Transverse colon (tissue), 4 donors: ENCODE measurements around the gene PLA2G7. TPM values are rescaled to one million over a fixed set of nuclear protein-coding genes. Genes with fewer than 3 reads are reported as not detected.
A peak's percentile ranks its signal among the peaks of the same experiment; 100 is the strongest.
"Not testable (repeated sequence)": the region's sequence is repeated elsewhere in the genome, so short reads cannot be mapped to it uniquely, and the experiment has no call there.

Source experiments
- DNase-seq: peaks from one replicate; pipeline ENCODE4 v3.0.0-alpha.2; 2019
- H3K27ac ChIP-seq, 4 donors: fragments of 200-600 bp; sonication (generic); 2 replicates each; pipeline ENCODE4 v1.5.1; 2016 to 2018; ENCODE audit warnings: inconsistent platforms in 4 of 4
- H3K27me3 ChIP-seq: fragments of 200-600 bp; sonication (generic); 2 replicates; pipeline ENCODE4 v1.5.1; 2017; ENCODE audit warnings: inconsistent platforms
- H3K36me3 ChIP-seq, 4 donors: fragments of 200-600 bp; sonication (generic); 2 replicates each; pipeline ENCODE4 v1.5.1; 2017 to 2019; ENCODE audit warnings: inconsistent platforms in 4 of 4
- H3K4me1 ChIP-seq, 4 donors: fragments of 200-600 bp; sonication (generic); 2 replicates each; pipeline ENCODE4 v1.5.1; 2017 to 2020; ENCODE audit warnings: inconsistent platforms in 4 of 4
- H3K4me3 ChIP-seq, 4 donors: fragments of 200-600 bp; sonication (generic); 1 replicate in 1 of 4; 2 replicates in 3 of 4; pipeline versions ENCODE4 v1.5.1 to v1.6.1; 2017 to 2019; ENCODE audit warnings: inconsistent platforms in 4 of 4
- H3K9me3 ChIP-seq, 2 donors: fragments of 200-600 bp; sonication (generic); 2 replicates each; pipeline ENCODE4 v1.5.1; 2017 to 2019; ENCODE audit warnings: inconsistent platforms in 2 of 2
- EP300 ChIP-seq: sonication (generic); formaldehyde crosslinking; IDR thresholded peaks from one replicate; pipeline ENCODE4 v1.6.1; 2017; ENCODE audit warnings: antibody characterized with exemption, low read depth
- POLR2A ChIP-seq: fragments of 450-650 bp; IDR thresholded peaks from one replicate; pipeline ENCODE4 v1.6.1; 2016; ENCODE audit warnings: antibody characterized with exemption, mild to moderate bottlenecking, moderate library complexity
- POLR2AphosphoS5 ChIP-seq, 3 donors: sonication (generic); formaldehyde crosslinking; IDR thresholded peaks; one replicate each; pipeline ENCODE4 v1.6.1; 2016; ENCODE audit warnings: antibody characterized with exemption in 3 of 3
- WGBS, 2 donors: methylation state at CpG; one replicate each; pipeline ENCODE4 v1.1.5; 2018; ENCODE audit warnings: low coverage in 1 of 2; 5-methylcytosine and 5-hydroxymethylcytosine counted together
- in situ Hi-C, 4 donors: fragments of 200-750 bp; cut with MboI; loops; one replicate each; pipeline versions ENCODE4 v1.15.0 to v1.15.1; 2017; ENCODE audit warnings: low sequenced_read_pairs in 3 of 4, low pct_ligation_motif_present in 1 of 4, low pct_unique_long_range_greater_than_20kb in 1 of 4
- intact Hi-C: fragments of 100-400 bp; cut with DNase I; formaldehyde crosslinking; loops from one replicate; pipeline ENCODE4 v1.15.1; 2023; ENCODE audit warnings: low total_unique reads
- total RNA-seq, 4 donors: library from RNA; depleted of rRNA; stranded (reverse); fragments of >200 nt; gene quantifications; one replicate each; pipeline ENCODE4 v1.1.0, GENCODE V29; 2016
- TF ChIP-seq, protein P1 (sequence below), 5 experiments: fragments of 200-600 bp in 3 of 5; fragments of 450-650 bp in 2 of 5; sonication (generic) in 3 of 5; IDR thresholded peaks; 1 replicate in 2 of 5; 2 replicates in 3 of 5; pipeline ENCODE4 v1.5.1; 2016 to 2017; ENCODE audit warnings: antibody characterized with exemption in 5 of 5, inconsistent platforms in 3 of 5, mild to moderate bottlenecking in 2 of 5, moderate library complexity in 1 of 5

Gene PLA2G7
- total RNA-seq, 4 donors from 2014 or later, result 0.14 to 3.0 (median 1.4) TPM; not detected in 1

DNA sequence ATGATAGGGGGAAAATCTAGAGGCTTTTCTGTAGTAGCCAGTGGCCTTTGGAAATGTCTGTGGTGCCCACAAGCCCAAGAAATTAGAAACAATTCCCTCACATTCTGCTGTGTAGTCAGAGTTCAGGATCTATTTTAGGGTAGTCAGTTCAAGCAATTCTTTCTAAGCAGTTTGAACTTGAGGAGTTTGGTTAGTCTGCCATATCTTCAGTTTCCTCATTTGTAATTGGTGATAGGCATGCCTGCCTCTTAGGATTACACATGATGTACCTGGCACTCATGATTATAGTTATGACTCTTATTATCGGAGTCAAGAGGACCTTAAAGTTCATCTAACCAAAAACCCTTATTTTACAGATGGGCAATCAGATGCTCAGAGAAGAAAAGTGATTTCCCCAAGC lies 36.8 kb upstream of the PLA2G7 start:
- H3K4me3 ChIP-seq, result no peak overlapping the region
- intact Hi-C loops, result no loop called here
- H3K27ac ChIP-seq, result peak overlapping the region; percentile 8 to 44 (median 22)
- no peak for TF ChIP-seq EP300
- no peak for TF ChIP-seq POLR2A
- TF ChIP-seq, protein P1, sequence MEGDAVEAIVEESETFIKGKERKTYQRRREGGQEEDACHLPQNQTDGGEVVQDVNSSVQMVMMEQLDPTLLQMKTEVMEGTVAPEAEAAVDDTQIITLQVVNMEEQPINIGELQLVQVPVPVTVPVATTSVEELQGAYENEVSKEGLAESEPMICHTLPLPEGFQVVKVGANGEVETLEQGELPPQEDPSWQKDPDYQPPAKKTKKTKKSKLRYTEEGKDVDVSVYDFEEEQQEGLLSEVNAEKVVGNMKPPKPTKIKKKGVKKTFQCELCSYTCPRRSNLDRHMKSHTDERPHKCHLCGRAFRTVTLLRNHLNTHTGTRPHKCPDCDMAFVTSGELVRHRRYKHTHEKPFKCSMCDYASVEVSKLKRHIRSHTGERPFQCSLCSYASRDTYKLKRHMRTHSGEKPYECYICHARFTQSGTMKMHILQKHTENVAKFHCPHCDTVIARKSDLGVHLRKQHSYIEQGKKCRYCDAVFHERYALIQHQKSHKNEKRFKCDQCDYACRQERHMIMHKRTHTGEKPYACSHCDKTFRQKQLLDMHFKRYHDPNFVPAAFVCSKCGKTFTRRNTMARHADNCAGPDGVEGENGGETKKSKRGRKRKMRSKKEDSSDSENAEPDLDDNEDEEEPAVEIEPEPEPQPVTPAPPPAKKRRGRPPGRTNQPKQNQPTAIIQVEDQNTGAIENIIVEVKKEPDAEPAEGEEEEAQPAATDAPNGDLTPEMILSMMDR (IDR thresholded peaks at IDR 0.05), result no peak
- TF ChIP-seq POLR2AphosphoS5 (IDR thresholded peaks at IDR 0.05), result no peak
- in situ Hi-C loops, result no loop called here
- no peaks in the 10 kb centered on the region for H3K36me3 ChIP-seq
- no peaks in the 10 kb centered on the region for H3K27me3 ChIP-seq
- H3K4me1 ChIP-seq, result no peaks in the 10 kb centered on the region
- WGBS, 2 donors, result 87% methylated on average over 1 of the region's 1 CpG; no CpG with 5 or more reads in 1 of the 2 donors
- no peak for DNase-seq
- H3K9me3 ChIP-seq, result peaks cover 0 to 3% of the 10 kb centered on the region in 2 donors

DNA sequence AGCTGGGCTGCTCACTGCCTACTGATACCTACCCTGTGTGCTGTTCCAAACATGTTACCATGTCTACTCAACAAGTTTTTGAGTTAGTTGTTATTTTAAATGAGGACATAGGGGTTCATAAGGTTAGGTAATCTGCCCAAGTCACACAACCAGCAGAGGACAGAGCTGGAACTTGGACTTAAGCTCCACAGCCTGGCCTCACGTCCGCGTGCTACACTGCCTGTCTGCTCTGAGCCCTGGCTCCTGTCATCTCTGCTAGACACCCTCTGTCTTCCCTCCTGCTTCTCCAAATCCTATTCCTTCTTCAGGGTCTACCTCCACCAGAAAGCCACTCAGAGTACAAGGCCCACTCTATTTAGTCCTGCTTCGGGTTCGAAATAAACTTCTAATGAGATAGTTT lies 29.8 kb upstream of the PLA2G7 start:
- intact Hi-C loops, result no loop called here
- DNase-seq, result no peak
- Histone ChIP-seq H3K27ac (no peak overlapping the region), H3K36me3 (no peaks in the 10 kb centered on the region), H3K9me3 (peaks cover 0 to 4% of the 10 kb centered on the region in 2 donors), H3K4me1 (no peaks in the 10 kb centered on the region), H3K27me3 (no peaks in the 10 kb centered on the region), H3K4me3 (no peak overlapping the region)
- WGBS, 2 donors, result 88 to 96% methylated on average over 2 to 5 of the region's 5 CpGs
- in situ Hi-C loops, result no loop called here
- no peak for TF ChIP-seq POLR2A
- TF ChIP-seq, protein P1 (IDR thresholded peaks at IDR 0.05), result no peak
- no peak for TF ChIP-seq EP300
- no peak for TF ChIP-seq POLR2AphosphoS5 (IDR thresholded peaks at IDR 0.05)

DNA sequence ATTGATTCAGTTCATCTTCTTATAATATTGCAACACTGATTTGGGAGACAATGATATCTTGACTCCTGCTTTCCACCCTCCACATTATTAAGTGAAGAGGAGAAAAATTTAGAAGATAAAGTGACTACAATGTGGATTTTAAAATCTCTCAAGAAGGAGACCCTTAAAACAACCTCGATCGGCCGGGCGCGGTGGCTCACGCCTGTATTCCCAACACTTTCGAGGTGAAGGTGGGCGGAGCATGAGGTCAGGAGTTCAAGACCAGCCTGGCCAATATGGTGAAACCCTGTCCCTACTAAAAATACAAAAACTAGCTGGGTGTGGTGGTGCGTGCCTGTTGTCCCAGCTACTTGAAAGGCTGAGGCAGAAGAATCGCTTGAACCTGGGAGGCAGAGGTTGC lies 29.1 kb upstream of the PLA2G7 start:
- in situ Hi-C loops, H3K27ac ChIP-seq, intact Hi-C loops, H3K27me3 ChIP-seq, H3K4me3 ChIP-seq, H3K4me1 ChIP-seq, H3K36me3 ChIP-seq, DNase-seq, H3K9me3 ChIP-seq: not testable (repeated sequence)
- 86 to 93% methylated on average over 4 to 10 of the region's 10 CpGs for WGBS, 2 donors

DNA sequence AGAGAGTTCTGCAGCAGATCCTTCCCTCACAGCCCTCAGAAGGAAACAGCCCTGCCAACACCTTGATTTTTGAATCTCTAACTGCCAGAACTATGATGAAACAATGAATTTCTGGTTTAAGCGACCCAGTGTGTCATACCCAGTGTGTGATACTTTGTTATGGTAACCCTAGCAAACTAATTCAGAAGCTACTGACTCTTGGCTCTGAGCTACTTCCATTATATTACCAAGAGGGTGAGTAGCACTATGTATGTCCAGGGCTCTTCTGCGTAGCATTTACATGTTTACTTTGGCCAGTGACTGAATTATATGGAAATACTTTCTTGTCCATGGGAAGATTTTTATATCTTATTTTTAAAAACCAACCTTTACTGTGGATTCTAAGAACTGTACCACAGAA lies 28.3 kb upstream of the PLA2G7 start:
- H3K4me1 ChIP-seq, result no peaks in the 10 kb centered on the region
- no peak overlapping the region for H3K27ac ChIP-seq
- TF ChIP-seq POLR2AphosphoS5 (IDR thresholded peaks at IDR 0.05) (no peak), EP300 (no peak), POLR2A (no peak)
- TF ChIP-seq, protein P1 (IDR thresholded peaks at IDR 0.05), result no peak
- intact Hi-C loops (no loop called here), in situ Hi-C loops (no loop called here)
- no peak overlapping the region for H3K4me3 ChIP-seq
- no peak for DNase-seq
- H3K9me3 ChIP-seq, result peaks cover 0 to 4% of the 10 kb centered on the region in 2 donors
- 78 to 82% methylated on average over 2 of the region's 2 CpGs for WGBS, 2 donors
- H3K27me3 ChIP-seq, result no peaks in the 10 kb centered on the region
- H3K36me3 ChIP-seq, result no peaks in the 10 kb centered on the region

DNA sequence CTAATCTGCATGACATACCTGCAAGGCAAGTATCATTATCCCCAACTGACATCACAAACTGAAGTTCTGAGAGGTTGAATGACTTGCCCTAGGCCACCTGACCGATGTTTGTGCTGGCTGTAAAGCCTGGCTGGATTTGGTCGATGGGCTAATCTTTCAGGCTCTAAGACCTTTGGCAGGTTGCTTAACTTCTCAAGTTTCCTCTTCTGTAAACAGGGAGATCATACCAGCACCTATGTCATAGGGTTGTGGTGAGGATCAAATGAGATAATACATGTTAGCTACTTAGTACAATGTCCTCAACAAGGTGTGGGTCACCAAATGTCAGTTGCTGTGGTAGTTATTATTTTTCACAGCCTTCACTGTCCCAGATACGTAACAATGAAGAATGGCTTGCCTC lies 25.8 kb upstream of the PLA2G7 start:
- no peak for DNase-seq
- no peak overlapping the region for H3K27ac ChIP-seq

More for the DNA sequence above, 25.8 kb upstream of the PLA2G7 start:
- WGBS, 2 donors, result 82% methylated on average over 3 of the region's 3 CpGs; no CpG with 5 or more reads in 1 of the 2 donors
- TF ChIP-seq POLR2AphosphoS5 (IDR thresholded peaks at IDR 0.05) (no peak), EP300 (no peak), POLR2A (no peak)
- TF ChIP-seq, protein P1 (IDR thresholded peaks at IDR 0.05), result no peak
- Histone ChIP-seq H3K36me3 (no peaks in the 10 kb centered on the region), H3K4me1 (no peaks in the 10 kb centered on the region), H3K27me3 (no peaks in the 10 kb centered on the region), H3K9me3 (no peaks in the 10 kb centered on the region), H3K4me3 (no peak overlapping the region)
- intact Hi-C loops, result no loop called here
- in situ Hi-C loops, result no loop called here
